Measurements from ENCODE around the gene C10orf67. TPM values are rescaled to one million over a fixed set of nuclear protein-coding genes. Genes with fewer than 3 reads are reported as not detected.

The C10orf67 gene
- total RNA-seq, 1 experiment from 2014 or later, result 0.13 TPM

GRCh38 chr10:23270531-23270930, 74.1 kb downstream of the C10orf67 start:
- no peak for TF ChIP-seq CTCF (conservative IDR thresholded peaks at IDR 0.05; ENCODE audit: low read depth, low read length)
- TF ChIP-seq EZH2 (IDR thresholded peaks at IDR 0.05; ENCODE audit: borderline replicate concordance, low read depth, low read length, poor library complexity, severe bottlenecking), result no peak
- no peak overlapping the region for H3K4me3 ChIP-seq (ENCODE audit: low read depth, low read length, poor library complexity, severe bottlenecking)
- no peak overlapping the region for H3K27ac ChIP-seq (ENCODE audit: low read depth, low read length, poor library complexity, severe bottlenecking)
- intact Hi-C loops (cut with micrococcal nuclease; ENCODE audit: unreplicated experiment), result no loop called here
- no peak for DNase-seq (ENCODE audit: low spot score)
- no peaks in the 10 kb centered on the region for H3K36me3 ChIP-seq (ENCODE audit: insufficient read depth, low read length, poor library complexity, severe bottlenecking)
- ChIA-PET CTCF (no interaction called here), POLR2A (ENCODE audit: low non-redundant PET) (no interaction called here)
- BruUV-seq (replicated peaks), result no TSS peak
- H3K9me3 ChIP-seq (ENCODE audit: low read depth, low read length, poor library complexity, severe bottlenecking), result peaks cover 14% of the 10 kb centered on the region
- no peaks in the 10 kb centered on the region for H3K27me3 ChIP-seq (replicated peaks; ENCODE audit: insufficient read depth, low read depth, low read length, poor library complexity)
- H3K4me1 ChIP-seq (ENCODE audit: insufficient read depth, low read length, poor library complexity, severe bottlenecking), result no peaks in the 10 kb centered on the region

- BruUV-seq (replicated peaks), result no TSS peak
- Histone ChIP-seq H3K4me3 (ENCODE audit: low read depth, low read length, poor library complexity, severe bottlenecking) (no peak overlapping the region), H3K4me1 (ENCODE audit: insufficient read depth, low read length, poor library complexity, severe bottlenecking) (no peaks in the 10 kb centered on the region), H3K27me3 (replicated peaks; ENCODE audit: insufficient read depth, low read depth, low read length, poor library complexity) (peaks cover 57% of the 10 kb centered on the region), H3K27ac (ENCODE audit: low read depth, low read length, poor library complexity, severe bottlenecking) (no peak overlapping the region), H3K36me3 (ENCODE audit: insufficient read depth, low read length, poor library complexity, severe bottlenecking) (no peaks in the 10 kb centered on the region), H3K9me3 (ENCODE audit: low read depth, low read length, poor library complexity, severe bottlenecking) (no peaks in the 10 kb centered on the region)
- intact Hi-C loops (cut with micrococcal nuclease; ENCODE audit: unreplicated experiment), result no loop called here
- TF ChIP-seq EZH2 (IDR thresholded peaks at IDR 0.05; ENCODE audit: borderline replicate concordance, low read depth, low read length, poor library complexity, severe bottlenecking) (no peak), CTCF (conservative IDR thresholded peaks at IDR 0.05; ENCODE audit: low read depth, low read length) (no peak)
- ChIA-PET CTCF (no interaction called here), POLR2A (ENCODE audit: low non-redundant PET) (no interaction called here)
- no peak for DNase-seq (ENCODE audit: low spot score)
These were observed 81.0 kb downstream of the C10orf67 start for GRCh38 chr10:23263441-23264164.

GRCh38 chr10:23262928-23263327, 81.7 kb downstream of the C10orf67 start:
- DNase-seq (ENCODE audit: low spot score), result no peak
- intact Hi-C loops (cut with micrococcal nuclease; ENCODE audit: unreplicated experiment), result no loop called here
- ChIA-PET CTCF (no interaction called here), POLR2A (ENCODE audit: low non-redundant PET) (no interaction called here)
- Histone ChIP-seq H3K27ac (ENCODE audit: low read depth, low read length, poor library complexity, severe bottlenecking) (no peak overlapping the region), H3K9me3 (ENCODE audit: low read depth, low read length, poor library complexity, severe bottlenecking) (no peaks in the 10 kb centered on the region), H3K27me3 (replicated peaks; ENCODE audit: insufficient read depth, low read depth, low read length, poor library complexity) (peaks cover 61% of the 10 kb centered on the region), H3K4me3 (ENCODE audit: low read depth, low read length, poor library complexity, severe bottlenecking) (no peak overlapping the region), H3K36me3 (ENCODE audit: insufficient read depth, low read length, poor library complexity, severe bottlenecking) (no peaks in the 10 kb centered on the region), H3K4me1 (ENCODE audit: insufficient read depth, low read length, poor library complexity, severe bottlenecking) (no peaks in the 10 kb centered on the region)
- BruUV-seq (replicated peaks), result no TSS peak
- no peak for TF ChIP-seq CTCF (conservative IDR thresholded peaks at IDR 0.05; ENCODE audit: low read depth, low read length)
- no peak for TF ChIP-seq EZH2 (IDR thresholded peaks at IDR 0.05; ENCODE audit: borderline replicate concordance, low read depth, low read length, poor library complexity, severe bottlenecking)

All from A673 (cell line).